Common myeloid progenitor, CD34-positive (primary cell): Measurements from ENCODE around the gene AGBL1.
"Not testable (repeated sequence)": the region's sequence is repeated elsewhere in the genome, so short reads cannot be mapped to it uniquely, and the experiment has no call there.

Experiments
- CTCF ChIA-PET: fragments of 350-600 bp; sonication (Branson Sonifier 250); formaldehyde crosslinking; loops from one replicate; lab custom pipeline; 2021; ENCODE audit warnings: antibody characterized with exemption; lab: Charles Lee
- POLR2A ChIA-PET: fragments of 350-600 bp; sonication (Branson Sonifier 250); formaldehyde crosslinking; loops from one replicate; lab custom pipeline; 2021; ENCODE audit warnings: antibody characterized with exemption; lab: Charles Lee
- DNase-seq, 3 donors: peaks; one replicate each; pipeline versions ENCODE4 v3.0.0 to v3.0.0-alpha.2; 2013
- H3K27ac ChIP-seq, 2 experiments: 1 replicate in 1 of 2; 2 replicates in 1 of 2; pipeline ENCODE4 v1.7.0; 2013; ENCODE audit warnings: inconsistent platforms in 2 of 2, low read length in 2 of 2, mild to moderate bottlenecking in 2 of 2, low read depth in 1 of 2, moderate library complexity in 1 of 2; ENCODE audit not compliant: severe bottlenecking in 2 of 2, insufficient read depth in 1 of 2, poor library complexity in 1 of 2
- H3K27me3 ChIP-seq, 5 experiments: replicated peaks in 2 of 5; 1 replicate in 3 of 5; 2 replicates in 2 of 5; pipeline versions ENCODE4 v1.6.1 to v1.7.0; 2013; ENCODE audit warnings: low read length in 4 of 5, mild to moderate bottlenecking in 2 of 5, moderate library complexity in 2 of 5, inconsistent platforms in 1 of 5; ENCODE audit not compliant: insufficient read depth in 5 of 5, control insufficient read depth in 4 of 5
- H3K36me3 ChIP-seq, 4 experiments: 1 replicate in 2 of 4; 2 replicates in 2 of 4; pipeline versions ENCODE4 v1.6.1 to v1.7.0; 2013; ENCODE audit warnings: low read length in 3 of 4, control low read depth in 1 of 4, mild to moderate bottlenecking in 1 of 4; ENCODE audit not compliant: control insufficient read depth in 4 of 4, insufficient read depth in 4 of 4
- H3K4me1 ChIP-seq, 4 experiments: 1 replicate in 3 of 4; 2 replicates in 1 of 4; pipeline versions ENCODE4 v1.6.1 to v1.7.1; 2013; ENCODE audit warnings: low read length in 3 of 4, mild to moderate bottlenecking in 3 of 4, control low read depth in 1 of 4, inconsistent platforms in 1 of 4, moderate library complexity in 1 of 4; ENCODE audit not compliant: control insufficient read depth in 4 of 4, insufficient read depth in 4 of 4; ENCODE audit errors: control extremely low read depth in 1 of 4
- H3K4me3 ChIP-seq, 7 experiments: 1 replicate in 4 of 7; 2 replicates in 3 of 7; pipeline versions ENCODE4 v1.5.1 to v1.7.0; 2013; ENCODE audit warnings: mild to moderate bottlenecking in 7 of 7, low read length in 6 of 7, moderate library complexity in 6 of 7, inconsistent platforms in 2 of 7, low read depth in 2 of 7, control low read depth in 1 of 7; ENCODE audit not compliant: insufficient read depth in 4 of 7, control insufficient read depth in 1 of 7; ENCODE audit errors: extremely low read depth in 1 of 7
- H3K9me3 ChIP-seq, 5 experiments: 1 replicate in 4 of 5; 2 replicates in 1 of 5; pipeline versions ENCODE4 v1.6.1 to v1.7.1; 2013; ENCODE audit warnings: low read length in 4 of 5, mild to moderate bottlenecking in 2 of 5, inconsistent platforms in 1 of 5, low read depth in 1 of 5, moderate library complexity in 1 of 5; ENCODE audit not compliant: control insufficient read depth in 4 of 5, insufficient read depth in 2 of 5; ENCODE audit errors: control extremely low read depth in 1 of 5
- WGBS: methylation state at CpG from one replicate; pipeline ENCODE4 v1.1.5; 2013; ENCODE audit not compliant: insufficient coverage; 5-methylcytosine and 5-hydroxymethylcytosine counted together

AGBL1 gene

GRCh38 chr15:86877171-86877631 lies 797.5 kb downstream of the AGBL1 start:
- no peak for DNase-seq

GRCh38 chr15:86878844-86879243 lies 799.2 kb downstream of the AGBL1 start:
- POLR2A ChIA-PET, H3K36me3 ChIP-seq, CTCF ChIA-PET, DNase-seq, H3K4me1 ChIP-seq, H3K27me3 ChIP-seq, H3K4me3 ChIP-seq, H3K9me3 ChIP-seq, H3K27ac ChIP-seq: not testable (repeated sequence)
- 85% methylated on average over 3 of the region's 3 CpGs for WGBS

More at GRCh38 chr15:86877171-86877631, 797.5 kb downstream of the AGBL1 start:
- no peaks in the 10 kb centered on the region for H3K36me3 ChIP-seq
- H3K4me1 ChIP-seq, result no peaks in the 10 kb centered on the region
- H3K27me3 ChIP-seq, result no peaks in the 10 kb centered on the region
- no CpG with 5 or more reads among the region's 2 CpGs for WGBS
- H3K4me3 ChIP-seq, result no peak overlapping the region
- no peaks in the 10 kb centered on the region for H3K9me3 ChIP-seq
- H3K27ac ChIP-seq, result no peak overlapping the region
- ChIA-PET POLR2A (no interaction called here), CTCF (no interaction called here)

- ChIA-PET POLR2A (no interaction called here), CTCF (no interaction called here)
- no peaks in the 10 kb centered on the region for H3K9me3 ChIP-seq
- H3K4me3 ChIP-seq, result no peak overlapping the region
- no peaks in the 10 kb centered on the region for H3K36me3 ChIP-seq
- H3K27ac ChIP-seq, result no peak overlapping the region
- WGBS, result 100% methylated on average over 4 of the region's 10 CpGs
- no peak for DNase-seq
- no peaks in the 10 kb centered on the region for H3K4me1 ChIP-seq
- no peaks in the 10 kb centered on the region for H3K27me3 ChIP-seq
Measured at GRCh38 chr15:86879250-86880229, 799.9 kb downstream of the AGBL1 start.

GRCh38 chr15:86885616-86886015 lies 805.9 kb downstream of the AGBL1 start:
- CTCF ChIA-PET, result no interaction called here
- WGBS, result no CpG with 5 or more reads among the region's 1 CpG
- H3K27ac ChIP-seq, result no peak overlapping the region
- no peak overlapping the region for H3K4me3 ChIP-seq
- H3K9me3 ChIP-seq, result no peaks in the 10 kb centered on the region
- H3K4me1 ChIP-seq, result no peaks in the 10 kb centered on the region
- peaks cover 0 to 2% (median 0%) of the 10 kb centered on the region in 5 experiments for H3K27me3 ChIP-seq
- no peak for DNase-seq
- H3K36me3 ChIP-seq, result no peaks in the 10 kb centered on the region
- POLR2A ChIA-PET, result no interaction called here

- H3K4me1 ChIP-seq, result no peaks in the 10 kb centered on the region
- no peak overlapping the region for H3K27ac ChIP-seq
- H3K4me3 ChIP-seq, result no peak overlapping the region
- WGBS, result 65% methylated on average over 7 of the region's 10 CpGs
- ChIA-PET POLR2A (no interaction called here), CTCF (no interaction called here)
- peaks cover 0 to 2% (median 0%) of the 10 kb centered on the region in 5 experiments for H3K9me3 ChIP-seq
- H3K27me3 ChIP-seq, result no peaks in the 10 kb centered on the region
- H3K36me3 ChIP-seq, result no peaks in the 10 kb centered on the region
- no peak for DNase-seq
Measured at GRCh38 chr15:86892774-86893449, 813.2 kb downstream of the AGBL1 start.

GRCh38 chr15:86894269-86894668 lies 814.6 kb downstream of the AGBL1 start:
- DNase-seq, result no peak
- H3K27me3 ChIP-seq, result no peaks in the 10 kb centered on the region
- 83% methylated on average over 2 of the region's 3 CpGs for WGBS
- H3K9me3 ChIP-seq, result peaks cover 0 to 2% (median 0%) of the 10 kb centered on the region in 5 experiments
- ChIA-PET POLR2A (no interaction called here), CTCF (no interaction called here)
- H3K4me3 ChIP-seq, result no peak overlapping the region
- H3K4me1 ChIP-seq, result no peaks in the 10 kb centered on the region
- no peak overlapping the region for H3K27ac ChIP-seq
- H3K36me3 ChIP-seq, result no peaks in the 10 kb centered on the region
